Osteoblast (primary cell): ENCODE measurements around the gene ZNF500. TPM values are rescaled to one million over a fixed set of nuclear protein-coding genes. Genes with fewer than 3 reads are reported as not detected.
"Not testable (repeated sequence)": the region's sequence is repeated elsewhere in the genome, so short reads cannot be mapped to it uniquely, and the experiment has no call there.

Source experiments
- DNase-seq: peaks from one replicate; pipeline ENCODE4 v3.0.0; 2011; ENCODE audit warnings: low spot score, mixed read lengths; ENCODE audit not compliant: insufficient read length; ENCODE audit errors: missing footprints
- H2AFZ ChIP-seq: 2 replicates; pipeline ENCODE4 v1.6.0; 2011; ENCODE audit warnings: mild to moderate bottlenecking, low read length
- H3K27ac ChIP-seq: 2 replicates; pipeline ENCODE4 v1.5.1; 2011; ENCODE audit warnings: mild to moderate bottlenecking, low read depth, low read length, moderate library complexity
- H3K27me3 ChIP-seq: 2 replicates; pipeline ENCODE4 v1.6.0; 2012; ENCODE audit warnings: mild to moderate bottlenecking, control low read depth, inconsistent platforms, low read length, moderate library complexity; ENCODE audit not compliant: insufficient read depth
- H3K36me3 ChIP-seq: 2 replicates; pipeline ENCODE4 v1.5.1; 2011; ENCODE audit warnings: mild to moderate bottlenecking, low read length, control low read depth, moderate library complexity; ENCODE audit not compliant: insufficient read depth
- H3K4me1 ChIP-seq: 2 replicates; pipeline ENCODE4 v1.5.1; 2011; ENCODE audit warnings: mild to moderate bottlenecking, low read length, control low read depth, moderate library complexity; ENCODE audit not compliant: insufficient read depth
- H3K4me2 ChIP-seq: 2 replicates; pipeline ENCODE4 v1.6.0; 2011; ENCODE audit warnings: mild to moderate bottlenecking, low read length; ENCODE audit not compliant: insufficient read depth
- H3K4me3 ChIP-seq: fragments of 200-600 bp; sonication (generic); 3 replicates; pipeline ENCODE4 v1.5.1; 2012; ENCODE audit warnings: mild to moderate bottlenecking, low read length, inconsistent platforms; ENCODE audit not compliant: insufficient read depth
- H3K79me2 ChIP-seq: 2 replicates; pipeline ENCODE4 v1.6.0; 2012; ENCODE audit warnings: mild to moderate bottlenecking, low read length, control low read depth, inconsistent platforms; ENCODE audit not compliant: insufficient read depth
- H3K9me3 ChIP-seq: 2 replicates; pipeline ENCODE4 v1.5.1; 2011; ENCODE audit warnings: low read depth, low read length, control low read depth
- H4K20me1 ChIP-seq: 2 replicates; pipeline ENCODE4 v1.6.0; 2012; ENCODE audit warnings: mild to moderate bottlenecking, low read length, control low read depth; ENCODE audit not compliant: insufficient read depth
- CTCF ChIP-seq: IDR thresholded peaks from 2 replicates; pipeline ENCODE4 v1.5.1; 2011; ENCODE audit warnings: mild to moderate bottlenecking, low read depth, low read length, moderate library complexity; ENCODE audit errors: extremely low read depth
- total RNA-seq: library from RNA; depleted of rRNA; stranded (reverse); fragments of >200 nt; gene quantifications from 2 replicates; pipeline ENCODE4 v1.2.3, GENCODE V29; 2012

The ZNF500 gene
- total RNA-seq, 1 donor: 14.5 TPM

GRCh38 chr16:4787068-4787467, 20.1 kb upstream of the ZNF500 start:
- Histone ChIP-seq H3K79me2 (no peaks in the 10 kb centered on the region), H3K4me3 (no peak overlapping the region), H3K27ac (no peak overlapping the region), H3K36me3 (no peaks in the 10 kb centered on the region), H3K9me3 (no peaks in the 10 kb centered on the region), H3K4me1 (no peaks in the 10 kb centered on the region), H4K20me1 (no peaks in the 10 kb centered on the region), H3K27me3 (no peaks in the 10 kb centered on the region), H2AFZ (no peak overlapping the region), H3K4me2 (no peak overlapping the region)
- no peak for DNase-seq
- TF ChIP-seq CTCF: no peak

GRCh38 chr16:4785758-4786433, 18.9 kb upstream of the ZNF500 start:
- no peak for TF ChIP-seq CTCF
- Histone ChIP-seq H3K36me3 (no peaks in the 10 kb centered on the region), H3K4me1 (no peaks in the 10 kb centered on the region), H3K4me3 (no peak overlapping the region), H3K4me2 (no peak overlapping the region), H3K9me3 (no peaks in the 10 kb centered on the region), H3K27ac (no peak overlapping the region), H3K79me2 (no peaks in the 10 kb centered on the region), H4K20me1 (no peaks in the 10 kb centered on the region), H2AFZ (no peak overlapping the region), H3K27me3 (no peaks in the 10 kb centered on the region)
- DNase-seq: peak; percentile 26

GRCh38 chr16:4784444-4784987, 17.6 kb upstream of the ZNF500 start:
- H3K36me3 ChIP-seq, H3K4me1 ChIP-seq, H3K79me2 ChIP-seq, H3K27ac ChIP-seq, H4K20me1 ChIP-seq, DNase-seq, H3K4me3 ChIP-seq, H2AFZ ChIP-seq, H3K4me2 ChIP-seq, H3K9me3 ChIP-seq, H3K27me3 ChIP-seq: not testable (repeated sequence)

- no peaks in the 10 kb centered on the region for H3K4me1 ChIP-seq
- H3K27me3 ChIP-seq: no peaks in the 10 kb centered on the region
- H3K79me2 ChIP-seq: no peaks in the 10 kb centered on the region
- DNase-seq: peak; percentile 56
- H3K9me3 ChIP-seq: no peaks in the 10 kb centered on the region
- H3K4me3 ChIP-seq: no peak overlapping the region
- no peaks in the 10 kb centered on the region for H4K20me1 ChIP-seq
- H3K27ac ChIP-seq: no peak overlapping the region
- no peak overlapping the region for H3K4me2 ChIP-seq
- H3K36me3 ChIP-seq: no peaks in the 10 kb centered on the region
- H2AFZ ChIP-seq: no peak overlapping the region
- no peak for TF ChIP-seq CTCF
Observed at GRCh38 chr16:4783951-4784336, 17.0 kb upstream of the ZNF500 start.
